Progenitor cell of endocrine pancreas (in vitro differentiated cells): ENCODE measurements around the gene AFF2. TPM values are rescaled to one million over a fixed set of nuclear protein-coding genes. Genes with fewer than 3 reads are reported as not detected.

Source experiments
- DNase-seq: peaks from one replicate; pipeline ENCODE4 v3.0.0; 2021; ENCODE audit warnings: low spot score; ENCODE audit not compliant: unreplicated experiment
- H3K27ac Mint-ChIP-seq: 2 replicates; pipeline ENCODE4 v1.8.0; 2021; ENCODE audit warnings: mild to moderate bottlenecking, moderate library complexity, mixed read lengths
- H3K27me3 Mint-ChIP-seq: 2 replicates; pipeline ENCODE4 v1.8.0; 2021; ENCODE audit warnings: mixed read lengths
- H3K36me3 Mint-ChIP-seq: 2 replicates; pipeline ENCODE4 v1.8.0; 2022; ENCODE audit warnings: mixed read lengths; ENCODE audit not compliant: insufficient read depth
- H3K4me1 Mint-ChIP-seq: 2 replicates; pipeline ENCODE4 v1.8.0; 2021; ENCODE audit warnings: low read depth, mixed read lengths
- H3K4me3 Mint-ChIP-seq: 2 replicates; pipeline ENCODE4 v1.8.0; 2021; ENCODE audit warnings: low read depth, mild to moderate bottlenecking, moderate library complexity, mixed read lengths
- H3K9me3 Mint-ChIP-seq: 2 replicates; pipeline ENCODE4 v1.8.0; 2021; ENCODE audit warnings: low read depth, mixed read lengths
- total RNA-seq: library from RNA; stranded (reverse); gene quantifications from 2 replicates; pipeline ENCODE4 v1.2.1, GENCODE V29; 2021
- TF ChIP-seq, protein P1 (sequence below): fragments of 200-600 bp; sonication (generic); IDR thresholded peaks from one replicate; pipeline ENCODE4 v1.5.0; 2021; ENCODE audit warnings: antibody characterized with exemption, mild to moderate bottlenecking; ENCODE audit not compliant: unreplicated experiment

Gene AFF2
- total RNA-seq, 1 donor from 2014 or later: 8.4 TPM

DNA sequence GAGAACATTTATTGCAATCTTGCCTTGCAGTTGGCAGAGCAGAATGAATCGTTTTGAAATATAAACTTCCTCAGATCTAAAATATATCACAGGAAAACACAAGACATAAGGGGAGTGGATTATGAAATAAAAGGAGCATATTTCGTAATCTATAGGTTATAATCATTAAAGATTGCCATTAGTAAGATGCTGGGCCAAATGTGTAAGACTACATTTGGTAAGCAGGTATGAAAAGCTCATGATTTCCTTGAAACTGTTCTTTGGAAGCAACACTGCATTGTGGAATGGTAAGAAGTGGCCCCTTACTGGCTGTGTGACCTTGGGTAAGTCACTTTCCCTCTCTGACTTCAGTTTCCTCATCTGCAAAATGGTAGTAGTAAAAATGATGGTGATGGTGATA, 68.3 kb downstream of the AFF2 start:
- H3K36me3 Mint-ChIP-seq: no peaks in the 10 kb centered on the region
- H3K9me3 Mint-ChIP-seq: peaks cover 18% of the 10 kb centered on the region
- peaks cover 15% of the 10 kb centered on the region for H3K4me1 Mint-ChIP-seq
- no peak overlapping the region for H3K4me3 Mint-ChIP-seq
- no peak overlapping the region for H3K27ac Mint-ChIP-seq
- H3K27me3 Mint-ChIP-seq: no peaks in the 10 kb centered on the region
- no peak for DNase-seq
- TF ChIP-seq, protein P1, sequence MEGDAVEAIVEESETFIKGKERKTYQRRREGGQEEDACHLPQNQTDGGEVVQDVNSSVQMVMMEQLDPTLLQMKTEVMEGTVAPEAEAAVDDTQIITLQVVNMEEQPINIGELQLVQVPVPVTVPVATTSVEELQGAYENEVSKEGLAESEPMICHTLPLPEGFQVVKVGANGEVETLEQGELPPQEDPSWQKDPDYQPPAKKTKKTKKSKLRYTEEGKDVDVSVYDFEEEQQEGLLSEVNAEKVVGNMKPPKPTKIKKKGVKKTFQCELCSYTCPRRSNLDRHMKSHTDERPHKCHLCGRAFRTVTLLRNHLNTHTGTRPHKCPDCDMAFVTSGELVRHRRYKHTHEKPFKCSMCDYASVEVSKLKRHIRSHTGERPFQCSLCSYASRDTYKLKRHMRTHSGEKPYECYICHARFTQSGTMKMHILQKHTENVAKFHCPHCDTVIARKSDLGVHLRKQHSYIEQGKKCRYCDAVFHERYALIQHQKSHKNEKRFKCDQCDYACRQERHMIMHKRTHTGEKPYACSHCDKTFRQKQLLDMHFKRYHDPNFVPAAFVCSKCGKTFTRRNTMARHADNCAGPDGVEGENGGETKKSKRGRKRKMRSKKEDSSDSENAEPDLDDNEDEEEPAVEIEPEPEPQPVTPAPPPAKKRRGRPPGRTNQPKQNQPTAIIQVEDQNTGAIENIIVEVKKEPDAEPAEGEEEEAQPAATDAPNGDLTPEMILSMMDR: no peak

DNA sequence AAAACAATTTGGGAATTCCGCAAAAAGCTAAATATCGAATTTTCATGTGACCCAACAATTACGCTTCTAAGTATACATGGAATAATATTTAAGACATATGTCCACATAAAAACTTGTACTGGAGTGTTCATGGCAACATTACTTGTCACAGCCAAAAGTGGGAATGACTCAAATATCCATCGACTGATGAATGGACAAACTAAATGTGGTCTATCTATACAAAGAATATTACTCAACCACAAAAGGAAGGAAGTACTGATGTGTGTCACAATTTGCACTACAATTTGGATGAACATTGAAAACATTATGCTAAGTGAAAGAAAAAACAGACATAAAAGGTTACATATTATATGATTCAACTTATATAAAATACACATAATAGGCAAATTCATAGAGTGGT, 71.9 kb downstream of the AFF2 start:
- Mint-ChIP-seq H3K4me3 (no peak overlapping the region), H3K9me3 (peaks cover 16% of the 10 kb centered on the region), H3K36me3 (no peaks in the 10 kb centered on the region), H3K27me3 (no peaks in the 10 kb centered on the region), H3K27ac (no peak overlapping the region), H3K4me1 (peaks cover 7% of the 10 kb centered on the region)
- no peak for DNase-seq
- TF ChIP-seq, protein P1: no peak

DNA sequence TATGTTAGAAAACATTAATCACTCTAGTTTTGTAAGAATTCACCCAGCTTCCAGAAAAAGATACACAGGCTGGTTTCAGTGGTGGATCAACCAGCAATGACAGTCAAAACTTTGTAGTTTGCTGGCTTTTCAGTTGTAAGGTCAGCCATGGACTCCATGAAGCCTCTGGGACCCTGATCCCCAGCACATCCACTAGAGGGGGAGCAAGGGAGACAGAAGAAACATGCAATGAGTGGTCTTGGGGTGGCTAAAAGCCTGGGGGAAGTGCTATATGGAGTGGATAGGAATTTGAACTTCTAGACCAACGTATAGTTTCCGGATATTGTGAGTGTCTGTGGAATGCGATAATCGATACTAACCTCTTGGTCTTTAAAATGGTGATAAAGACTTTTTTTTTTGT, 72.7 kb downstream of the AFF2 start:
- H3K9me3 Mint-ChIP-seq: peaks cover 21% of the 10 kb centered on the region
- H3K27ac Mint-ChIP-seq: no peak overlapping the region
- TF ChIP-seq, protein P1: no peak
- DNase-seq: no peak
- H3K27me3 Mint-ChIP-seq: no peaks in the 10 kb centered on the region
- no peak overlapping the region for H3K4me3 Mint-ChIP-seq
- H3K36me3 Mint-ChIP-seq: no peaks in the 10 kb centered on the region
- peaks cover 2% of the 10 kb centered on the region for H3K4me1 Mint-ChIP-seq

DNA sequence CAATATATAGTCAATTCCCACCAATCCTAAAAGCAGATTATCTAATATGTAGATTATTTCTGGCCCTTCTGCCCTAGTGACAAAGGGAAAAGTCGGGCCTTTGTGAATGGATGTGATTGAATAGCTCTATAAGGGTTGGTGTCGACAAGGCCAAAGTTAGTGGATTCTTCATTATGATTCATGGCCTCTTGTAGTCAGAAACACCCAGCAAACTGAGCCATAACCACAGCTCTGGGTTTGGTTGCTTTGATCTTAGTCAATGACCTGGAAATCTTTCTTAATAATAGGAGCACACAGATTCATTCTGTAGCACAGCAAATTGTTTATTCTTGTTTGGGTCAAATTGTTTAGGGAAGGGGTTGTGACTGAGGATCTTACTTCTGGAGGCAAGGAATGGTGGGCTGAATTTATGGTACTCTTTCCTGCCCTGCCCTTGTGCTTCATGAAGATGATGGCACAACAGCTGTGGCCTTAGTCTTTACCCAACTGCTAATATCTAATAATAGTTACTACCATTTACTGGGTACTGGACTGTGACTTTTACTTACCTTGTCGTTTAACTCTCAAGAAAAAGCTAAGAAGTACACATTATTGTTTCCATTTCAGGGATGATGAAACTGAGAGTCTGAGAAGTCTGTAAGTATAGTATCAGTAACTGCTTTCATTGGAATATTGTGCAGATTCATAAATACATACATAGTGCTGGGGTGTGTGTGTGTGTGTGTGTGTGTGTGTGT, 74.0 kb downstream of the AFF2 start:
- DNase-seq: no peak
- Mint-ChIP-seq H3K27me3 (no peaks in the 10 kb centered on the region), H3K4me3 (no peak overlapping the region), H3K4me1 (peaks cover 2% of the 10 kb centered on the region), H3K9me3 (peaks cover 20% of the 10 kb centered on the region), H3K27ac (no peak overlapping the region), H3K36me3 (no peaks in the 10 kb centered on the region)
- TF ChIP-seq, protein P1: no peak

DNA sequence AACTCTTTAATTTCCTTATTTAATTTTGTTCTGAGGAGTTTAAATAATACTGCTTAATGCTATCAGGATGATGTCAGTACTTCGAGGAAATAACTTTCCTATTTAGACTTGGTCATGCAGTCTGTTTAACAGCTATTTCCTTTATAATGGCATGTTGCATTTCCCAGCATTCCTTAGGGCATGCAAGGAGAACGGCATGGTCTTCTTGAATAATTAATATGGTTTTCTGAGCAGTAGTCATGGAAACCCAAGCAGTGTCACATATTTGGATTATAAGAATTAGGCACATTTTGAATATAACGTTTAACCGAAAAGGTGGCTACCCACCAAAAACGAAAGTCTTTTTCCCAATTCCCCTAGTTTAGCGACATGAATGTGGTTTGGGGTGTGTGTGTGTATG, 76.0 kb downstream of the AFF2 start:
- Mint-ChIP-seq H3K27me3 (no peaks in the 10 kb centered on the region), H3K36me3 (no peaks in the 10 kb centered on the region)

More for the DNA sequence above, 76.0 kb downstream of the AFF2 start:
- TF ChIP-seq, protein P1: no peak
- peaks cover 17% of the 10 kb centered on the region for H3K9me3 Mint-ChIP-seq
- no peak for DNase-seq
- no peak overlapping the region for H3K4me3 Mint-ChIP-seq
- no peak overlapping the region for H3K27ac Mint-ChIP-seq
- H3K4me1 Mint-ChIP-seq: peaks cover 2% of the 10 kb centered on the region
